H1 (cell line): Measurements from ENCODE around the gene UNC80.

ENCODE experiments used
- CREB1 ChIP-seq: IDR thresholded peaks from 2 replicates; pipeline ENCODE4 v1.6.1; 2012; ENCODE audit warnings: inconsistent platforms
- POLR2A ChIP-seq, 2 experiments: IDR thresholded peaks; 1 replicate in 1 of 2; 2 replicates in 1 of 2; pipeline ENCODE4 v1.6.1; 2011; ENCODE audit warnings: low read depth in 2 of 2, low read length in 2 of 2, mild to moderate bottlenecking in 2 of 2; ENCODE audit errors: control extremely low read depth in 1 of 2
- SP1 ChIP-seq: IDR thresholded peaks from 2 replicates; pipeline ENCODE4 v1.6.1; 2011; ENCODE audit warnings: low read depth, low read length
- TAF1 ChIP-seq: IDR thresholded peaks from 2 replicates; pipeline ENCODE4 v1.6.1; 2011; ENCODE audit warnings: mild to moderate bottlenecking, low read depth, low read length
- YY1 ChIP-seq: IDR thresholded peaks from 2 replicates; pipeline ENCODE4 v1.6.1; 2011; ENCODE audit warnings: low read depth, mild to moderate bottlenecking, low read length
- TF ChIP-seq, protein P1 (sequence below): IDR thresholded peaks from 2 replicates; pipeline ENCODE4 v1.6.1; 2012; ENCODE audit warnings: inconsistent platforms
- TF ChIP-seq, protein P2 (sequence below), 3 experiments: IDR thresholded peaks; 1 replicate in 2 of 3; 2 replicates in 1 of 3; pipeline versions ENCODE4 v1.5.1 to v1.6.1; 2011; ENCODE audit warnings: low read length in 3 of 3, mild to moderate bottlenecking in 3 of 3, inconsistent platforms in 2 of 3, low read depth in 1 of 3, moderate library complexity in 1 of 3; ENCODE audit not compliant: insufficient read depth in 1 of 3; ENCODE audit errors: control extremely low read depth in 1 of 3

DNA sequence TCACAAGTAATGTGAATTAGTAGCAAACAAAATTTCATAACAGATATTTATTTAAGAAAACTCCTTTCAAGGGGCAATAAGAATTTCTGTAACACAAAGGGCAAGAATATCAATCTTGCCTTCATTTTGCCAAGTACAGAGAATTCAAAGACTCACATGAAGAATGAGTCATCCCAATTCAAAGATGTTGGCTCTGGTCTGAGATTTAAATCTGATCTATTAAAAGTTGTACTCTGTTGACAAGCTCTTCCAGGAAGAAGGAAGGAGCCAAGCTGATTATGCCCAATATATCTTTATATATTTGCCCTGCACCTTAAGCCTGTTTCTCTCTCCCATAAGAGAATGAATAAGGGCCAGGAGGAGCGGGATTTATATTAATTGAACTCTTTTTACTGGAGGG, 174.9 kb downstream of the UNC80 start:
- no peak for TF ChIP-seq TAF1
- TF ChIP-seq CREB1: no peak
- TF ChIP-seq SP1: no peak
- TF ChIP-seq, protein P1, sequence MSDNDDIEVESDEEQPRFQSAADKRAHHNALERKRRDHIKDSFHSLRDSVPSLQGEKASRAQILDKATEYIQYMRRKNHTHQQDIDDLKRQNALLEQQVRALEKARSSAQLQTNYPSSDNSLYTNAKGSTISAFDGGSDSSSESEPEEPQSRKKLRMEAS: no peak
- no peak for TF ChIP-seq POLR2A (IDR thresholded peaks at IDR 0.05; ENCODE audit: control extremely low read depth in 1 of 2, low read depth in 2 of 2, low read length in 2 of 2)
- TF ChIP-seq, protein P2, sequence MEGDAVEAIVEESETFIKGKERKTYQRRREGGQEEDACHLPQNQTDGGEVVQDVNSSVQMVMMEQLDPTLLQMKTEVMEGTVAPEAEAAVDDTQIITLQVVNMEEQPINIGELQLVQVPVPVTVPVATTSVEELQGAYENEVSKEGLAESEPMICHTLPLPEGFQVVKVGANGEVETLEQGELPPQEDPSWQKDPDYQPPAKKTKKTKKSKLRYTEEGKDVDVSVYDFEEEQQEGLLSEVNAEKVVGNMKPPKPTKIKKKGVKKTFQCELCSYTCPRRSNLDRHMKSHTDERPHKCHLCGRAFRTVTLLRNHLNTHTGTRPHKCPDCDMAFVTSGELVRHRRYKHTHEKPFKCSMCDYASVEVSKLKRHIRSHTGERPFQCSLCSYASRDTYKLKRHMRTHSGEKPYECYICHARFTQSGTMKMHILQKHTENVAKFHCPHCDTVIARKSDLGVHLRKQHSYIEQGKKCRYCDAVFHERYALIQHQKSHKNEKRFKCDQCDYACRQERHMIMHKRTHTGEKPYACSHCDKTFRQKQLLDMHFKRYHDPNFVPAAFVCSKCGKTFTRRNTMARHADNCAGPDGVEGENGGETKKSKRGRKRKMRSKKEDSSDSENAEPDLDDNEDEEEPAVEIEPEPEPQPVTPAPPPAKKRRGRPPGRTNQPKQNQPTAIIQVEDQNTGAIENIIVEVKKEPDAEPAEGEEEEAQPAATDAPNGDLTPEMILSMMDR (IDR thresholded peaks at IDR 0.05; ENCODE audit: control extremely low read depth in 1 of 3, insufficient read depth in 1 of 3, low read depth in 1 of 3, low read length in 3 of 3): no peak
- no peak for TF ChIP-seq YY1
